Peyer's patch (tissue), 4 donors: ENCODE measurements around the gene INTS6.

Source experiments
- POLR2A ChIP-seq, 2 donors: fragments of 450-650 bp; IDR thresholded peaks; one replicate each; pipeline ENCODE4 v1.5.1; 2017; ENCODE audit warnings: antibody characterized with exemption in 2 of 2, mild to moderate bottlenecking in 2 of 2, moderate library complexity in 2 of 2
- TF ChIP-seq, protein P1 (sequence below), 6 experiments: fragments of 450-650 bp in 4 of 6; fragments of 200-600 bp in 2 of 6; sonication (generic) in 1 of 6; IDR thresholded peaks; one replicate each; pipeline ENCODE4 v1.5.1; 2017 to 2019; ENCODE audit warnings: antibody characterized with exemption in 6 of 6, mild to moderate bottlenecking in 3 of 6, moderate library complexity in 1 of 6

DNA sequence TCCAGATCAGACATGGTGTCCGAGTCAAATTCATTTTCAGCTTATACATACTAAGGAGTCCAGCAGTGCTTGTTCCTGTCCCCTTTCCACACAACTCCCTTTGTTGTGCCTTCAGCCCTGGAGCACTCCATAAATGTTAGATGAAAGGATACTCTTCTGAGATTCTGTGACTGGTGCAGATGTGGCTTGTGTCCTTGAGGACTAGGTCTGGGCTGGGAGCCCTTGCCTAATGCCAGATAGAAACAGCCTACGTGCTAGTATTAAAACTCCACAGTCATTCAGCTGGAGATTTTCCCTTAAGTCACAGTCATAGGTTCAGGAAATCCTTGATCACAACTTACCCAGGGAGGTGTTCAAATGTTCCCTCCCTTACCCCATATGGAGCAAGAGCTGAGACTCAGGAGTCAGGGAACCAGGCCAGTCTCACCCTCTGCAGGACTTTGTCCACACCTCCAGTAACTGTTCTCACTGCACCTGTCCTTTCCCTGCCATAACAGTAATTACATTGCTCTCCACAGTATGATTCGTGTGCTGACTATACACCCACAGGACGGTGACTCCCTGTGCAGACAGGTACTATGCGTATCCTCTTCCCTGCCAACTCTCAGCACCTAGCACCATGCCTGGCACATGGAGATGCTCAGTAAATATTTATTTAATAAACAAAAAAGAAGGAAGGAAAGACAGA, 128.9 kb downstream of the INTS6 start:
- TF ChIP-seq, protein P1, sequence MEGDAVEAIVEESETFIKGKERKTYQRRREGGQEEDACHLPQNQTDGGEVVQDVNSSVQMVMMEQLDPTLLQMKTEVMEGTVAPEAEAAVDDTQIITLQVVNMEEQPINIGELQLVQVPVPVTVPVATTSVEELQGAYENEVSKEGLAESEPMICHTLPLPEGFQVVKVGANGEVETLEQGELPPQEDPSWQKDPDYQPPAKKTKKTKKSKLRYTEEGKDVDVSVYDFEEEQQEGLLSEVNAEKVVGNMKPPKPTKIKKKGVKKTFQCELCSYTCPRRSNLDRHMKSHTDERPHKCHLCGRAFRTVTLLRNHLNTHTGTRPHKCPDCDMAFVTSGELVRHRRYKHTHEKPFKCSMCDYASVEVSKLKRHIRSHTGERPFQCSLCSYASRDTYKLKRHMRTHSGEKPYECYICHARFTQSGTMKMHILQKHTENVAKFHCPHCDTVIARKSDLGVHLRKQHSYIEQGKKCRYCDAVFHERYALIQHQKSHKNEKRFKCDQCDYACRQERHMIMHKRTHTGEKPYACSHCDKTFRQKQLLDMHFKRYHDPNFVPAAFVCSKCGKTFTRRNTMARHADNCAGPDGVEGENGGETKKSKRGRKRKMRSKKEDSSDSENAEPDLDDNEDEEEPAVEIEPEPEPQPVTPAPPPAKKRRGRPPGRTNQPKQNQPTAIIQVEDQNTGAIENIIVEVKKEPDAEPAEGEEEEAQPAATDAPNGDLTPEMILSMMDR (IDR thresholded peaks at IDR 0.05), result no peak
- no peak for TF ChIP-seq POLR2A (IDR thresholded peaks at IDR 0.05)
